K562 (cell line): ENCODE results near the gene FOSL1. TPM values are rescaled to one million over a fixed set of nuclear protein-coding genes. Genes with fewer than 3 reads are reported as not detected.
A peak's percentile ranks its signal among the peaks of the same experiment; 100 is the strongest.

ENCODE experiments used
- ATAC-seq: fragments of 200-7000 bp; cut with Tn5 transposase; 3 replicates; pipeline ENCODE4 v1.9.1; 2020; ENCODE audit warnings: moderate library complexity
- BruUV-seq: library from RNA; stranded (reverse); fragments of 400-500 nt; replicated peaks from 2 replicates; lab custom pipeline; 2021; lab: Mats Ljungman, UMichigan
- CTCF ChIA-PET: fragments of 300-600 bp; formaldehyde crosslinking; extraction: SDS; loops from one replicate; lab custom pipeline; 2021; ENCODE audit warnings: low intra/inter-chr PET ratio; lab: Yijun Ruan, JAX
- POLR2A ChIA-PET: fragments of 300-600, 350-650 bp; sonication (Branson Sonifier 250); formaldehyde crosslinking; extraction: SDS; loops from one replicate; lab custom pipeline; 2021; ENCODE audit warnings: antibody characterized with exemption, inconsistent platforms; lab: Yijun Ruan, JAX
- DNase-seq, 4 experiments: peaks; one replicate each; pipeline versions ENCODE4 v3.0.0 to v3.0.0-alpha.2; 2011 to 2018; ENCODE audit warnings: low spot score in 3 of 4, mixed read lengths in 3 of 4; ENCODE audit errors: extremely low read depth in 1 of 4
- FAIRE-seq: peaks from 2 replicates; lab custom pipeline; 2011; peaks lifted over from hg19 to GRCh38; lab: Jason Lieb, UNC
- H2AFZ ChIP-seq: 2 replicates; pipeline ENCODE4 v1.6.0; 2011; ENCODE audit warnings: low read depth, low read length, control low read depth, inconsistent platforms
- H3K27ac ChIP-seq: fragments of 200-600 bp; 3 replicates; pipeline ENCODE4 v1.8.0; 2011; ENCODE audit warnings: low read depth, mild to moderate bottlenecking, control low read depth, inconsistent platforms, low read length, moderate library complexity, mixed read lengths; ENCODE audit errors: extremely low read depth
- H3K27me3 ChIP-seq, 2 experiments: fragments of 300-600 bp in 1 of 2; 2 replicates in 1 of 2; 3 replicates in 1 of 2; pipeline versions ENCODE4 v1.6.0 to v1.8.0; 2011; ENCODE audit warnings: inconsistent platforms in 2 of 2, low read length in 2 of 2, mild to moderate bottlenecking in 1 of 2, mixed read lengths in 1 of 2, moderate library complexity in 1 of 2; ENCODE audit not compliant: control insufficient read depth in 2 of 2, insufficient read depth in 2 of 2
- H3K36me3 ChIP-seq: fragments of 300-600 bp; 3 replicates; pipeline ENCODE4 v1.8.0; 2011; ENCODE audit warnings: mild to moderate bottlenecking, low read length, inconsistent platforms; ENCODE audit not compliant: control insufficient read depth, insufficient read depth
- H3K4me1 ChIP-seq, 2 experiments: fragments of 200-600 bp in 1 of 2; replicated peaks in 1 of 2; 2 replicates in 1 of 2; 3 replicates in 1 of 2; pipeline versions ENCODE4 v1.5.1 to v1.8.0; 2011; ENCODE audit warnings: inconsistent platforms in 2 of 2, low read length in 2 of 2, mild to moderate bottlenecking in 1 of 2, mixed read lengths in 1 of 2, moderate library complexity in 1 of 2; ENCODE audit not compliant: control insufficient read depth in 2 of 2, insufficient read depth in 2 of 2
- H3K4me2 ChIP-seq: 2 replicates; pipeline ENCODE4 v1.6.1; 2011; ENCODE audit warnings: low read length, control low read depth, inconsistent platforms, mixed read lengths; ENCODE audit not compliant: insufficient read depth
- H3K4me3 ChIP-seq: fragments of 200-600 bp; sonication (generic), shearing (Covaris generic); 2 replicates; pipeline ENCODE4 v1.5.1; 2016; ENCODE audit warnings: control low read depth, inconsistent platforms
- H3K79me2 ChIP-seq: fragments of 200-600 bp; 3 replicates; pipeline ENCODE4 v1.8.0; 2011; ENCODE audit warnings: low read length, inconsistent platforms; ENCODE audit not compliant: control insufficient read depth, insufficient read depth
- H3K9ac ChIP-seq, 2 experiments: 2 replicates each; pipeline versions ENCODE4 v1.6.0 to v1.6.1; 2011; ENCODE audit warnings: low read depth in 2 of 2, low read length in 2 of 2, control low read depth in 1 of 2, inconsistent platforms in 1 of 2, mild to moderate bottlenecking in 1 of 2, mixed read lengths in 1 of 2; ENCODE audit not compliant: insufficient read depth in 1 of 2
- H3K9me1 ChIP-seq: one replicate; pipeline ENCODE4 v1.6.0; 2011; ENCODE audit warnings: inconsistent platforms, mild to moderate bottlenecking, low read length, moderate library complexity; ENCODE audit not compliant: control insufficient read depth, insufficient read depth
- H3K9me3 ChIP-seq: replicated peaks from 2 replicates; pipeline ENCODE4 v1.5.1; 2011; ENCODE audit warnings: low read depth, low read length, inconsistent platforms; ENCODE audit not compliant: control insufficient read depth, insufficient read depth
- H4K20me1 ChIP-seq: replicated peaks from 2 replicates; pipeline ENCODE4 v1.6.1; 2011; ENCODE audit warnings: low read length, inconsistent platforms, mixed read lengths; ENCODE audit not compliant: control insufficient read depth, insufficient read depth
- FOXA3 ChIP-seq, 2 experiments: fragments of 450-650 bp in 1 of 2; sonication (generic) in 1 of 2; formaldehyde crosslinking; IDR thresholded peaks in 1 of 2; conservative IDR thresholded peaks in 1 of 2; 2 replicates each; pipeline versions ENCODE4 v1.4.0 to v1.8.0; 2020 to 2022; ENCODE audit warnings: mild to moderate bottlenecking in 2 of 2, missing genetic modification reagents in 1 of 2
- GABPB2 ChIP-seq: fragments of 250-450 bp; sonication (Bioruptor Pico); conservative IDR thresholded peaks from 2 replicates; pipeline ENCODE4 v1.5.1; 2021; ENCODE audit warnings: mild to moderate bottlenecking
- GATAD2B ChIP-seq: fragments of 450-650 bp; IDR thresholded peaks from 2 replicates; pipeline ENCODE4 v1.6.1; 2017; ENCODE audit warnings: mild to moderate bottlenecking, borderline replicate concordance
- HNRNPUL1 ChIP-seq: fragments of 200-400 bp; formaldehyde crosslinking; IDR thresholded peaks from 2 replicates; pipeline ENCODE4 v1.6.1; 2017; ENCODE audit warnings: low read length
- RBFOX2 ChIP-seq: fragments of 200-400 bp; formaldehyde crosslinking; IDR thresholded peaks from 2 replicates; pipeline ENCODE4 v1.6.1; 2017; ENCODE audit warnings: low read depth, mild to moderate bottlenecking, low read length, moderate library complexity
- RERE ChIP-seq: sonication (generic); formaldehyde crosslinking; IDR thresholded peaks from 2 replicates; pipeline ENCODE4 v1.8.0; 2023; ENCODE audit warnings: missing genetic modification reagents, mild to moderate bottlenecking, borderline replicate concordance
- SNAPC5 ChIP-seq: fragments of 250-450 bp; sonication (Bioruptor Pico); IDR thresholded peaks from 2 replicates; pipeline ENCODE4 v1.8.0; 2021; ENCODE audit warnings: moderate library complexity, mild to moderate bottlenecking, inconsistent platforms
- TAF15 ChIP-seq: fragments of 200-400 bp; formaldehyde crosslinking; IDR thresholded peaks from 2 replicates; pipeline ENCODE4 v1.6.1; 2017; ENCODE audit warnings: mild to moderate bottlenecking, low read depth, low read length, moderate library complexity
- ZNF395 ChIP-seq: fragments of 200-800 bp; sonication (Bioruptor generic); IDR thresholded peaks from 2 replicates; pipeline ENCODE4 v1.6.1; 2017; ENCODE audit warnings: missing genetic modification characterization, missing compliant biosample characterization
- ZNF431 ChIP-seq: sonication (generic); formaldehyde crosslinking; IDR thresholded peaks from 2 replicates; pipeline ENCODE4 v1.8.0; 2022; ENCODE audit warnings: mild to moderate bottlenecking, missing genetic modification reagents
- ZNF696 ChIP-seq: fragments of 250-450 bp; sonication (Bioruptor Pico); conservative IDR thresholded peaks from 2 replicates; pipeline ENCODE4 v1.4.0; 2020; ENCODE audit warnings: mild to moderate bottlenecking, moderate library complexity
- WGBS: fragments of 100-300 bp; shearing (Covaris generic); methylation state at CpG from one replicate; pipeline ENCODE4 v1.1.6; 2016; ENCODE audit warnings: low coverage, mixed read lengths; ENCODE audit not compliant: insufficient coverage; ENCODE audit errors: missing lambda C conversion rate; 5-methylcytosine and 5-hydroxymethylcytosine counted together
- in situ Hi-C: fragments of 300-500 bp; cut with MboI; formaldehyde crosslinking; loops from 4 replicates; pipeline ENCODE4 v1.15.0; 2018; ENCODE audit warnings: inconsistent platforms, mixed read lengths
- intact Hi-C: fragments of 100-400 bp; cut with micrococcal nuclease; formaldehyde crosslinking; loops from 2 replicates; pipeline ENCODE4 v1.14.2; 2022
- polyA plus RNA-seq, 8 experiments: library from polyadenylated mRNA; depleted of rRNA in 4 of 8; stranded (reverse) in 5 of 8; unstranded in 3 of 8; fragments of >200 nt; fragmentation: Nextera tagmentation in 2 of 8; fragmentation: Illumina TruSeq in 1 of 8; extraction: Ambion mirVana in 2 of 8; extraction: Trizol in 1 of 8; gene quantifications; 2 replicates each; pipeline versions ENCODE4 v1.2.1 to v1.2.3, GENCODE V29; 2011 to 2014; ENCODE audit warnings: inconsistent platforms in 1 of 8, missing spikeins in 1 of 8
- total RNA-seq, 7 experiments: library from RNA; depleted of rRNA in 6 of 7; stranded (reverse); fragments of >200 nt in 6 of 7; fragmentation: Illumina TruSeq in 2 of 7; extraction: Trizol in 2 of 7; gene quantifications; 2 replicates each; pipeline versions ENCODE4 v1.2.1 to v1.2.3, GENCODE V29; 2011 to 2021; ENCODE audit warnings: low replicate concordance in 1 of 7
- TF ChIP-seq, protein P1 (sequence below): IDR thresholded peaks from 2 replicates; pipeline ENCODE4 v1.6.1; 2011; ENCODE audit not compliant: insufficient read length; ENCODE audit errors: extremely low read depth

FOSL1 gene
- total and polyA plus RNA-seq, 9 of the 15 experiments (the other 6 are each of a cell fraction or from before 2014, with no cell fraction given), result 3.5 to 39.6 (median 10.0) TPM

DNA sequence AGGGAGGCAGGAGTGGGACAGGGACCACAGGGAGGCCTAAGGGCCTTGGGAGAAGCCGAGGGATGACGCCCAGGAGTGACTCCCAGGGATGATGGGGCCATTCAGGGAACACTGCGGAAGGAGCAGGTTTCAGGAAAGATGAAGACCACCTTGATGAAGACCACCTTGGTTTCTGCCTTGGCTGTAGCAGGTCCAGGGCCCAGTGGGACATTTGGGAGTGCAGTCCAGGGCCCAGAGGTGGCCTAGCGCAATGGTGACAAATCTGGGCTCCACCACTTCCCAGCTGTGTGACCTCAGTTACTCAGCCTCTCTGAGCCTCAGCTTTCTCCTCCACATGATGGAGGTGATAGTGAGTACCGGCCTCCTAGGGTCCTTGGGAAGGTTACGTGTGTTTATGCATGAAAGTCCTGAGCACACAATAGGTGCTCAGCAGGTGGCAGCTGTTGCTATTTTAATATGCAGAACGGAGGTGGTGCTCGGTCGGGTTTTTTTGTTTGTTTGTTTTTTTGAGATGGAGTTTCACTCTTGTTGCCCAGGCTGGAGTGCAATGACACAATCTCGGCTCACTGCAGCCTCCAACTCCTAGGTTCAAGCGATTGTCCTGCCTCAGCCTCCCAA lies 45.9 kb upstream of the FOSL1 start:
- Histone ChIP-seq H4K20me1 (0 out of 2 replicates have a peak, but pooled peaks cover 4% of the 10 kb centered on the region), H3K36me3 (no peaks in the 10 kb centered on the region), H3K27me3 (peaks cover 0 to 5% of the 10 kb centered on the region in 2 experiments; a peak in 1 of 5 replicates), H2AFZ (no peak overlapping the region), H3K9me1 (no peaks in the 10 kb centered on the region), H3K79me2 (no peaks in the 10 kb centered on the region), H3K4me3 (no peak overlapping the region), H3K4me2 (no peak overlapping the region), H3K9me3 (no peaks in the 10 kb centered on the region), H3K27ac (no peak overlapping the region), H3K9ac (peak overlapping the region in 1 of 2 experiments; percentile 58; a peak in 2 of 4 replicates), H3K4me1 (peaks cover 10 to 30% of the 10 kb centered on the region in 2 experiments; a peak in 4 of 5 replicates)
- no TSS peak for BruUV-seq
- 42% methylated on average over 11 of the region's 11 CpGs for WGBS
- no peak for ATAC-seq
- in situ Hi-C loops, result no loop called here
- no peak for FAIRE-seq
- intact Hi-C loops, result no loop called here
- ChIA-PET CTCF (interaction anchor here (0.6 kb wide), 1 partner anchor 30 kb away, joined by 3 read pairs; no protein-coding TSS in a partner anchor), POLR2A (interaction anchor here (0.7 to 1.4 kb wide), 8 partner anchors 9 to 649 kb away, joined by 3 to 6 read pairs (median 3); partner anchors contain the start of genes CATSPER1 and FOSL1)
- no peak for DNase-seq
- no peak for TF ChIP-seq ZNF431 (CRISPR knock-in tag)
- TF ChIP-seq RERE, result no peak
- TF ChIP-seq ZNF395 (CRISPR knock-in tag), result no peak
- TF ChIP-seq GATAD2B, result no peak
- TF ChIP-seq, protein P1, sequence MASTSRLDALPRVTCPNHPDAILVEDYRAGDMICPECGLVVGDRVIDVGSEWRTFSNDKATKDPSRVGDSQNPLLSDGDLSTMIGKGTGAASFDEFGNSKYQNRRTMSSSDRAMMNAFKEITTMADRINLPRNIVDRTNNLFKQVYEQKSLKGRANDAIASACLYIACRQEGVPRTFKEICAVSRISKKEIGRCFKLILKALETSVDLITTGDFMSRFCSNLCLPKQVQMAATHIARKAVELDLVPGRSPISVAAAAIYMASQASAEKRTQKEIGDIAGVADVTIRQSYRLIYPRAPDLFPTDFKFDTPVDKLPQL, result no peak
- no peak for TF ChIP-seq RBFOX2
- no peak for TF ChIP-seq TAF15
- TF ChIP-seq SNAPC5 (CRISPR knock-in tag), result no peak
- TF ChIP-seq FOXA3 (CRISPR knock-in tag; conservative IDR thresholded peaks at IDR 0.05 in 1 of 2, IDR thresholded peaks at IDR 0.05 in 1 of 2), result no peak
- TF ChIP-seq GABPB2 (CRISPR knock-in tag), result no peak
- no peak for TF ChIP-seq ZNF696 (CRISPR knock-in tag)
- TF ChIP-seq HNRNPUL1, result no peak
